WTC11 (cell line): ENCODE measurements around the gene HCFC1. TPM values are rescaled to one million over a fixed set of nuclear protein-coding genes. Genes with fewer than 3 reads are reported as not detected.
A peak's percentile ranks its signal among the peaks of the same experiment; 100 is the strongest.

Source experiments
- ATAC-seq: fragments of 200-7000 bp; cut with Tn5 transposase; 2 replicates; pipeline ENCODE4 v1.10.0; 2021; ENCODE audit warnings: mild to moderate bottlenecking, moderate library complexity
- CTCF ChIA-PET: fragments of 300-600 bp; sonication (Branson Sonifier 250); formaldehyde crosslinking; loops from one replicate; lab custom pipeline; 2021; ENCODE audit warnings: antibody characterized with exemption; lab: Charles Lee
- POLR2A ChIA-PET: fragments of 350-600 bp; sonication (Branson Sonifier 250); formaldehyde crosslinking; loops from one replicate; lab custom pipeline; 2021; ENCODE audit warnings: antibody characterized with exemption; lab: Charles Lee
- DNase-seq: peaks from one replicate; pipeline ENCODE4 v3.0.0; 2021; ENCODE audit warnings: low spot score
- H3K27ac Mint-ChIP-seq: 2 replicates; pipeline ENCODE4 v1.8.0; 2021; ENCODE audit warnings: mixed read lengths
- H3K27me3 Mint-ChIP-seq: 2 replicates; pipeline ENCODE4 v1.8.0; 2021; ENCODE audit warnings: low read depth, mild to moderate bottlenecking, moderate library complexity, mixed read lengths
- H3K36me3 Mint-ChIP-seq: 2 replicates; pipeline ENCODE4 v1.8.0; 2021; ENCODE audit warnings: mixed read lengths
- H3K4me1 Mint-ChIP-seq: 2 replicates; pipeline ENCODE4 v1.8.0; 2022; ENCODE audit warnings: mixed read lengths
- H3K4me3 Mint-ChIP-seq: 2 replicates; pipeline ENCODE4 v1.8.0; 2021; ENCODE audit warnings: mild to moderate bottlenecking, moderate library complexity, mixed read lengths
- H3K9me3 Mint-ChIP-seq: 2 replicates; pipeline ENCODE4 v1.8.0; 2021; ENCODE audit warnings: mixed read lengths
- ATF1 ChIP-seq: sonication (generic); formaldehyde crosslinking; IDR thresholded peaks from 2 replicates; pipeline ENCODE4 v1.8.1; 2023; ENCODE audit warnings: mild to moderate bottlenecking, moderate library complexity, missing genetic modification reagents
- ATF3 ChIP-seq: sonication (generic); formaldehyde crosslinking; conservative IDR thresholded peaks from 2 replicates; pipeline ENCODE4 v1.8.1; 2022; ENCODE audit warnings: mild to moderate bottlenecking, missing genetic modification reagents
- E2F4 ChIP-seq: sonication (generic); formaldehyde crosslinking; IDR thresholded peaks from 2 replicates; pipeline ENCODE4 v1.8.1; 2022; ENCODE audit warnings: low read depth, mild to moderate bottlenecking, moderate library complexity, missing genetic modification reagents, borderline replicate concordance
- ETV6 ChIP-seq: sonication (generic); formaldehyde crosslinking; IDR thresholded peaks from 2 replicates; pipeline ENCODE4 v1.8.1; 2022; ENCODE audit warnings: mild to moderate bottlenecking, missing genetic modification reagents
- FOXP4 ChIP-seq: sonication (generic); formaldehyde crosslinking; IDR thresholded peaks from 2 replicates; pipeline ENCODE4 v1.8.0; 2022; ENCODE audit warnings: mild to moderate bottlenecking, missing genetic modification reagents
- HMGA2 ChIP-seq: fragments of 250-450 bp; sonication (Bioruptor Pico); IDR thresholded peaks from 2 replicates; pipeline ENCODE4 v1.4.0; 2021; ENCODE audit warnings: mild to moderate bottlenecking, moderate library complexity
- JAZF1 ChIP-seq: fragments of 250-450 bp; sonication (Bioruptor Pico); IDR thresholded peaks from 2 replicates; pipeline ENCODE4 v1.9.0; 2021; ENCODE audit warnings: moderate library complexity, mild to moderate bottlenecking, inconsistent platforms
- JUN ChIP-seq: sonication (generic); formaldehyde crosslinking; IDR thresholded peaks from 2 replicates; pipeline ENCODE4 v1.8.0; 2023; ENCODE audit warnings: mild to moderate bottlenecking, missing genetic modification reagents
- KAT7 ChIP-seq: sonication (generic); formaldehyde crosslinking; IDR thresholded peaks from 2 replicates; pipeline ENCODE4 v1.8.1; 2023; ENCODE audit warnings: missing genetic modification reagents, mild to moderate bottlenecking, borderline replicate concordance
- MYBL2 ChIP-seq: sonication (generic); formaldehyde crosslinking; IDR thresholded peaks from 2 replicates; pipeline ENCODE4 v1.8.1; 2023; ENCODE audit warnings: mild to moderate bottlenecking, moderate library complexity, missing genetic modification reagents
- NFE2L1 ChIP-seq: sonication (generic); formaldehyde crosslinking; IDR thresholded peaks from 2 replicates; pipeline ENCODE4 v1.8.1; 2023; ENCODE audit warnings: missing genetic modification reagents
- NR3C1 ChIP-seq: sonication (generic); formaldehyde crosslinking; conservative IDR thresholded peaks from 2 replicates; pipeline ENCODE4 v1.8.1; 2023; ENCODE audit warnings: low read depth, mild to moderate bottlenecking, missing genetic modification reagents
- PRDM15 ChIP-seq: sonication (generic); formaldehyde crosslinking; IDR thresholded peaks from 2 replicates; pipeline ENCODE4 v1.8.0; 2022; ENCODE audit warnings: missing genetic modification reagents
- RORB ChIP-seq: fragments of 250-450 bp; sonication (Bioruptor Pico); IDR thresholded peaks from 2 replicates; pipeline ENCODE4 v1.9.0; 2021; ENCODE audit warnings: mild to moderate bottlenecking
- SMAD3 ChIP-seq: sonication (generic); formaldehyde crosslinking; IDR thresholded peaks from 2 replicates; pipeline ENCODE4 v1.8.0; 2022; ENCODE audit warnings: missing genetic modification reagents, mild to moderate bottlenecking, borderline replicate concordance
- TEAD1 ChIP-seq: sonication (generic); formaldehyde crosslinking; IDR thresholded peaks from 2 replicates; pipeline ENCODE4 v1.8.0; 2022; ENCODE audit warnings: mild to moderate bottlenecking, missing genetic modification reagents
- ZNF317 ChIP-seq: sonication (generic); formaldehyde crosslinking; IDR thresholded peaks from 2 replicates; pipeline ENCODE4 v1.8.1; 2023; ENCODE audit warnings: low read depth, mild to moderate bottlenecking, moderate library complexity, missing genetic modification reagents, borderline replicate concordance
- ZNF532 ChIP-seq: fragments of 250-450 bp; sonication (Bioruptor Pico); IDR thresholded peaks from 2 replicates; pipeline ENCODE4 v1.9.0; 2021; ENCODE audit warnings: mild to moderate bottlenecking, borderline replicate concordance
- ZSCAN18 ChIP-seq: fragments of 250-450 bp; sonication (Bioruptor Pico); IDR thresholded peaks from 2 replicates; pipeline ENCODE4 v2.1.2; 2022; ENCODE audit warnings: mild to moderate bottlenecking, moderate library complexity
- total RNA-seq: library from RNA; stranded (reverse); gene quantifications from 3 replicates; pipeline ENCODE4 v1.2.3, GENCODE V29; 2021

The HCFC1 gene
- total RNA-seq, 1 experiment from 2014 or later: 130 TPM

- ChIA-PET CTCF (interaction anchor here (1.2 to 1.8 kb wide), 2 partner anchors 9 to 38 kb away, joined by 3 to 7 read pairs; no protein-coding TSS in a partner anchor), POLR2A (no interaction called here)
- no peak for ATAC-seq
- Mint-ChIP-seq H3K4me1 (peaks cover 8% of the 10 kb centered on the region), H3K4me3 (no peak overlapping the region), H3K27me3 (no peaks in the 10 kb centered on the region), H3K36me3 (no peaks in the 10 kb centered on the region), H3K27ac (peak overlapping the region; percentile 79), H3K9me3 (no peaks in the 10 kb centered on the region)
- no peak for DNase-seq
- TF ChIP-seq ZSCAN18 (CRISPR knock-in tag) (no peak), ATF1 (CRISPR knock-in tag) (no peak), ATF3 (no peak), ZNF532 (CRISPR knock-in tag) (no peak), JAZF1 (CRISPR knock-in tag) (no peak)
These were observed 32.7 kb upstream of the HCFC1 start for GRCh38 chrX:154004315-154004714.

- DNase-seq (no peak), ATAC-seq (peak; percentile 39; the same call in 1 of the 2 replicates)
- CTCF ChIA-PET: interaction anchor here (0.9 to 2.6 kb wide), 2 partner anchors 10 to 135 kb away, joined by 3 to 9 read pairs; no protein-coding TSS in a partner anchor
- H3K4me3 Mint-ChIP-seq: no peak overlapping the region
- no peaks in the 10 kb centered on the region for H3K36me3 Mint-ChIP-seq
- peaks cover 10% of the 10 kb centered on the region for H3K4me1 Mint-ChIP-seq
- POLR2A ChIA-PET: interaction anchor here (1.1 kb wide), 1 partner anchor 28 kb away, joined by 3 read pairs; no protein-coding TSS in a partner anchor
- TF ChIP-seq MYBL2 (CRISPR knock-in tag) (no peak), RORB (CRISPR knock-in tag) (no peak), SMAD3 (CRISPR knock-in tag) (no peak), E2F4 (CRISPR knock-in tag) (no peak), NR3C1 (CRISPR knock-in tag) (no peak), NFE2L1 (CRISPR knock-in tag) (0 out of 2 replicates have a peak, but pooled peaks have one; percentile 26), HMGA2 (no peak)
- H3K9me3 Mint-ChIP-seq: no peaks in the 10 kb centered on the region
- no peaks in the 10 kb centered on the region for H3K27me3 Mint-ChIP-seq
- no peak overlapping the region for H3K27ac Mint-ChIP-seq
These were observed 30.6 kb upstream of the HCFC1 start for GRCh38 chrX:154002215-154002719.

- CTCF ChIA-PET: interaction anchor here (0.6 to 2.6 kb wide), 4 partner anchors 13 to 292 kb away, joined by 4 to 9 read pairs (median 4); no protein-coding TSS in a partner anchor
- ATAC-seq: peak; percentile 75
- TF ChIP-seq PRDM15 (CRISPR knock-in tag) (no peak), TEAD1 (no peak), KAT7 (CRISPR knock-in tag) (no peak), ETV6 (CRISPR knock-in tag) (no peak), JUN (CRISPR knock-in tag) (no peak), ZNF317 (CRISPR knock-in tag) (no peak), FOXP4 (CRISPR knock-in tag) (no peak)
These were observed 28.4 kb upstream of the HCFC1 start for GRCh38 chrX:154000051-154000450.

More at GRCh38 chrX:154000051-154000450, 28.4 kb upstream of the HCFC1 start:
- peaks cover 10% of the 10 kb centered on the region for H3K4me1 Mint-ChIP-seq
- no peak overlapping the region for H3K27ac Mint-ChIP-seq
- no peaks in the 10 kb centered on the region for H3K9me3 Mint-ChIP-seq
- H3K36me3 Mint-ChIP-seq: no peaks in the 10 kb centered on the region
- H3K4me3 Mint-ChIP-seq: no peak overlapping the region
- no peak for DNase-seq
- H3K27me3 Mint-ChIP-seq: no peaks in the 10 kb centered on the region
- POLR2A ChIA-PET: interaction anchor here (0.7 kb wide), 1 partner anchor 191 kb away, joined by 3 read pairs; no protein-coding TSS in a partner anchor
